ENCODE measurements around the gene TBC1D16. TPM values are rescaled to one million over a fixed set of nuclear protein-coding genes. Genes with fewer than 3 reads are reported as not detected.

The TBC1D16 gene
- total and polyA plus RNA-seq, 2 experiments from 2014 or later: 24.5 to 38.1 TPM

DNA sequence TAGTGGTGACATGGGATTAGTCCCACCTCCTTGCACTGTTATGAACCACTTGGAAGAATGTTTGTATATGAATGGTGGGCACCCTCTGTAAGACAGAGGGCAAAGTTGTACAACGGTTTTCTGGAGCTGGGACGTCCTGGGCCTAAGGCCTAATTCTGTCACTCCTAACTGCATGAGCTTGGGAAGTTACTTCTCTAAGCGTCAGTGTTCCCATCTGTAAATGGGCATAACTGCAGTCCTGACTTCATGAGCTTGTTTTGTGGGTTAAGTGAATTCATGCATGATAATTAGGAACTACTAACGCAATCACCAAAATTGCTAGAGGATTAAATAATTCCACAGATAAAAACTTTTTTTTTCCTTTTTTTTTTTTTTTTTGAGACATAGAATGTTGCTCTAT, 1.8 kb downstream of the TBC1D16 start:
- Histone ChIP-seq H3K4me3 (no peak overlapping the region), H3K79me2 (peaks cover 57% of the 10 kb centered on the region), H3K4me1 (ENCODE audit: insufficient read depth) (peaks cover 21% of the 10 kb centered on the region), H3K9me3 (ENCODE audit: low read depth) (no peaks in the 10 kb centered on the region), H3K27ac (no peak overlapping the region), H4K20me1 (ENCODE audit: insufficient read depth, poor library complexity, severe bottlenecking) (peaks cover 45% of the 10 kb centered on the region), H3K36me3 (replicated peaks; ENCODE audit: insufficient read depth, low read depth) (no peaks in the 10 kb centered on the region), H3K27me3 (no peaks in the 10 kb centered on the region), H3K9me2 (replicated peaks; ENCODE audit: insufficient read depth) (no peaks in the 10 kb centered on the region), H3K4me2 (peak overlapping the region; percentile 76), H2AFZ (no peak overlapping the region)
- no peak for DNase-seq (ENCODE audit: low spot score)
- TF ChIP-seq, protein P1, sequence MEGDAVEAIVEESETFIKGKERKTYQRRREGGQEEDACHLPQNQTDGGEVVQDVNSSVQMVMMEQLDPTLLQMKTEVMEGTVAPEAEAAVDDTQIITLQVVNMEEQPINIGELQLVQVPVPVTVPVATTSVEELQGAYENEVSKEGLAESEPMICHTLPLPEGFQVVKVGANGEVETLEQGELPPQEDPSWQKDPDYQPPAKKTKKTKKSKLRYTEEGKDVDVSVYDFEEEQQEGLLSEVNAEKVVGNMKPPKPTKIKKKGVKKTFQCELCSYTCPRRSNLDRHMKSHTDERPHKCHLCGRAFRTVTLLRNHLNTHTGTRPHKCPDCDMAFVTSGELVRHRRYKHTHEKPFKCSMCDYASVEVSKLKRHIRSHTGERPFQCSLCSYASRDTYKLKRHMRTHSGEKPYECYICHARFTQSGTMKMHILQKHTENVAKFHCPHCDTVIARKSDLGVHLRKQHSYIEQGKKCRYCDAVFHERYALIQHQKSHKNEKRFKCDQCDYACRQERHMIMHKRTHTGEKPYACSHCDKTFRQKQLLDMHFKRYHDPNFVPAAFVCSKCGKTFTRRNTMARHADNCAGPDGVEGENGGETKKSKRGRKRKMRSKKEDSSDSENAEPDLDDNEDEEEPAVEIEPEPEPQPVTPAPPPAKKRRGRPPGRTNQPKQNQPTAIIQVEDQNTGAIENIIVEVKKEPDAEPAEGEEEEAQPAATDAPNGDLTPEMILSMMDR (IDR thresholded peaks at IDR 0.05; ENCODE audit: poor library complexity): no peak
- TF ChIP-seq EZH2 (IDR thresholded peaks at IDR 0.05; ENCODE audit: borderline replicate concordance) (no peak), EZH2phosphoT487 (IDR thresholded peaks at IDR 0.05; ENCODE audit: low read depth, severe bottlenecking, unreplicated experiment) (no peak)
- 94% methylated on average over 4 of the region's 4 CpGs for WGBS (ENCODE audit: low lambda C conversion rate, missing lambda C conversion rate)

DNA sequence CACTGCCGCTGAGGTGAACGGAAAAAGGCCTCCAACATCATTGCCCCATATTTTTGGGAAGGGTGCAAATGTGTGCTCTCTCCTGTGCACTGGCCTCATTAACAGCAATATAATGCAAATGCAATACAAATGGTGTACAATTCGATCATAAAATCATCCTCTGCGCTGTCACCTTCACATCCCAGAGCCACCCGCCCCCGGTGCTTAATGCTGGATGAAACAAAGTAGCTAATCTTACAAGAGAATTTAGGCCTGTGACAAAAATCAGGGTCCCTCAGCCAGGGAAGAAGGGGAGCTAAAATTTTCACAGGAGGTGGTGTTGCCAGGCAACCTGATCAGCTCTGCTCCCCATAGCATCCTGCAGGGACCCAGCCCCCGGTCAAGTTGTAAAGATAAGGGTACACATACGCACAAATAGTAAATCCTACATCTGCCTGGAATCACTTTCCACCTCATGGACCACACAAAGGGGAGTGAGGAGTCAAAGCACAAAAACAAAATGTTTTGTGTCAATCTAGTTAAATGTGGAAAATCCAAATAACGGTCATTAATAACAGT, 3.0 kb downstream of the TBC1D16 start:
- WGBS (ENCODE audit: low lambda C conversion rate, missing lambda C conversion rate): 83% methylated on average over 9 of the region's 9 CpGs
- peaks cover 49% of the 10 kb centered on the region for H4K20me1 ChIP-seq (ENCODE audit: insufficient read depth, poor library complexity, severe bottlenecking)

DNA sequence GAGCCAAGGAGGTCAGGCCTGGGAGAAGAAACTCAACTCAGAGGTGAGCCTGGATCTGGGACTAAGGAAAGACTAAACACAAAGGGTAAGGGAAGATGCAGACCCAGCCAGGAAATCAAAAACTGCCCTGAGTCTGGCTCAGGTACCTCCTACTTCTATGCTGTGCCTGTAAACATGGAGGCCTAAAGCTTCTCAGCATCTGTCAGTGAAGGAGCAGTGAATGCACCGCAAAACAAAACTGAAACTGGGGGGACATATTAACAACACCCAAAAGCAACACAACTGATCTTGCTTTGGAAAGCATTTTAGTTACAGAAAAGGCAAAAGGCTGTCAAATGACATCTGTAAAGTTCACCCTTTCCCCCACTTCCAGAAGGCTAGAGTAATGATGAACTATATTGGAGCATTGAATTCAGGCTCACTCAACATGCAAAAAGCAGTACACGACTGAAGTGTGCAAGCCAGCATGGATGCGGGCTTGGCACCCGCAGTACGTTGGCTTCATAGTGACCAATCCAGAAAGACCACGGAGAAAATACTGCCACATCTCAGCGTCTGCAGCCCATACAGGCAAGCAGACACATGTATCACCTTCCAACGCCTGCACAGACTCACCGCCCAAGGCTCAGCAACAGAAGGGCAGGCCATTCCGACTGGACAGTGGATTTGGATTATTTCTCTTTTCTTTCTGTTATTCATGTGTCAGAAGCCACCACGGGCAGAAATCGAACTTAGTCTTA, 3.8 kb downstream of the TBC1D16 start:
- Histone ChIP-seq H3K36me3 (replicated peaks; ENCODE audit: insufficient read depth, low read depth) (no peaks in the 10 kb centered on the region), H3K79me2 (peaks cover 77% of the 10 kb centered on the region), H3K9me2 (replicated peaks; ENCODE audit: insufficient read depth) (no peaks in the 10 kb centered on the region), H3K4me3 (no peak overlapping the region), H4K20me1 (ENCODE audit: insufficient read depth, poor library complexity, severe bottlenecking) (peaks cover 53% of the 10 kb centered on the region), H3K4me2 (no peak overlapping the region), H3K27ac (no peak overlapping the region), H3K9me3 (ENCODE audit: low read depth) (no peaks in the 10 kb centered on the region), H2AFZ (no peak overlapping the region), H3K4me1 (ENCODE audit: insufficient read depth) (peaks cover 24% of the 10 kb centered on the region), H3K27me3 (no peaks in the 10 kb centered on the region)
- WGBS (ENCODE audit: low lambda C conversion rate, missing lambda C conversion rate): 86% methylated on average over 12 of the region's 12 CpGs
- TF ChIP-seq EZH2 (IDR thresholded peaks at IDR 0.05; ENCODE audit: borderline replicate concordance): no peak
- no peak for TF ChIP-seq EZH2phosphoT487 (IDR thresholded peaks at IDR 0.05; ENCODE audit: low read depth, severe bottlenecking, unreplicated experiment)
- DNase-seq (ENCODE audit: low spot score): no peak

More for the DNA sequence above, 3.0 kb downstream of the TBC1D16 start:
- H3K4me2 ChIP-seq: no peak overlapping the region
- peaks cover 24% of the 10 kb centered on the region for H3K4me1 ChIP-seq (ENCODE audit: insufficient read depth)
- no peaks in the 10 kb centered on the region for H3K27me3 ChIP-seq
- H3K9me3 ChIP-seq (ENCODE audit: low read depth): no peaks in the 10 kb centered on the region
- no peak for TF ChIP-seq EZH2phosphoT487 (IDR thresholded peaks at IDR 0.05; ENCODE audit: low read depth, severe bottlenecking, unreplicated experiment)
- TF ChIP-seq, protein P1 (IDR thresholded peaks at IDR 0.05; ENCODE audit: poor library complexity): no peak
- no peak for TF ChIP-seq EZH2 (IDR thresholded peaks at IDR 0.05; ENCODE audit: borderline replicate concordance)
- no peaks in the 10 kb centered on the region for H3K9me2 ChIP-seq (replicated peaks; ENCODE audit: insufficient read depth)
- H3K79me2 ChIP-seq: peaks cover 69% of the 10 kb centered on the region
- H3K4me3 ChIP-seq: no peak overlapping the region
- no peak overlapping the region for H3K27ac ChIP-seq
- H3K36me3 ChIP-seq (replicated peaks; ENCODE audit: insufficient read depth, low read depth): no peaks in the 10 kb centered on the region
- H2AFZ ChIP-seq: no peak overlapping the region
- DNase-seq (ENCODE audit: low spot score): no peak

DNA sequence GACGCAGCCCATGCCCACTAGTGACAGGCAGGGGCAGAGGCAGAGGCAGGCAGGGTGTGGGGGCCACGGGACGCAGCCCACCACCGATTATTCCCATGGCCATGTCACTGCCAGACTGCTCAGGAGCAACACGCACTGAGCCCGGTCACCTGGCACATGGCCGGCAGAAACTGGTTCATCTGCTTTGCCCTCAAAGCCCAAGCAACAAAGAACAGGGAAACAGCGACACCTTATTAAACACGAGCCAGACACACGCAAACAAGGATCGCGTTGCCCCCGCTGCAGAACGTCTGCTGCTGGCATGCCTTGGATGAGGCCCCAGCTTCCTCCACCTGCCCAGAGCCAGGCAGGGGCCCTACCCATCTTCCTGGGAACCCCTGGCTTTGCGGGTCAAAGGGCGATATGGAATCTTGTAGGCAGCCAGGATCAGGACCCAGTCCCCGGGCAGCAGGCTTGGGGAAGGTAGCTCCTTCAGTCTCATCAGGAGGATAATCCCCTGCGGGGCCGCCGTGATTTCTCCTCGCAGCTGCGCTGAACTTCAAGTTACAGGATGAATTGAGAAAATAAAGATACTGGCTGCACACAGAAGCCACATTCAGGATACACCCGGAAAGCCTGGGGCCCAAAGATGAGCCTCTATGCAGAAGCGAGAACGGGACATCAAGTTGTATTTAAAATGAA, 4.8 kb downstream of the TBC1D16 start:
- H3K27ac ChIP-seq: no peak overlapping the region
- no peaks in the 10 kb centered on the region for H3K9me3 ChIP-seq (ENCODE audit: low read depth)
- 84% methylated on average over 25 of the region's 25 CpGs for WGBS (ENCODE audit: low lambda C conversion rate, missing lambda C conversion rate)
- H3K36me3 ChIP-seq (replicated peaks; ENCODE audit: insufficient read depth, low read depth): no peaks in the 10 kb centered on the region
- no peak for DNase-seq (ENCODE audit: low spot score)
- TF ChIP-seq, protein P1 (IDR thresholded peaks at IDR 0.05; ENCODE audit: poor library complexity): no peak
- TF ChIP-seq EZH2 (IDR thresholded peaks at IDR 0.05; ENCODE audit: borderline replicate concordance) (no peak), EZH2phosphoT487 (IDR thresholded peaks at IDR 0.05; ENCODE audit: low read depth, severe bottlenecking, unreplicated experiment) (no peak)
- H3K27me3 ChIP-seq: no peaks in the 10 kb centered on the region
- H3K4me1 ChIP-seq (ENCODE audit: insufficient read depth): peaks cover 25% of the 10 kb centered on the region
- peaks cover 87% of the 10 kb centered on the region for H3K79me2 ChIP-seq
- peaks cover 53% of the 10 kb centered on the region for H4K20me1 ChIP-seq (ENCODE audit: insufficient read depth, poor library complexity, severe bottlenecking)
- no peaks in the 10 kb centered on the region for H3K9me2 ChIP-seq (replicated peaks; ENCODE audit: insufficient read depth)
- H3K4me3 ChIP-seq: no peak overlapping the region
- peak overlapping the region; percentile 27 for H3K4me2 ChIP-seq
- no peak overlapping the region for H2AFZ ChIP-seq

Measured in hepatocyte (in vitro differentiated cells).